Middle frontal gyrus (tissue), 1 donor: Measurements from ENCODE around the gene PPP1R12C.

Source experiments
- DNase-seq: peaks from one replicate; pipeline ENCODE4 v3.0.0-alpha.2; 2015; ENCODE audit warnings: low spot score; ENCODE audit errors: extremely low spot score

PPP1R12C gene

GRCh38 chr19:55046975-55047622, 70.3 kb downstream of the PPP1R12C start:
- DNase-seq, result no peak

- DNase-seq, result no peak
Measured at GRCh38 chr19:55044771-55045716, 72.4 kb downstream of the PPP1R12C start.

DNA sequence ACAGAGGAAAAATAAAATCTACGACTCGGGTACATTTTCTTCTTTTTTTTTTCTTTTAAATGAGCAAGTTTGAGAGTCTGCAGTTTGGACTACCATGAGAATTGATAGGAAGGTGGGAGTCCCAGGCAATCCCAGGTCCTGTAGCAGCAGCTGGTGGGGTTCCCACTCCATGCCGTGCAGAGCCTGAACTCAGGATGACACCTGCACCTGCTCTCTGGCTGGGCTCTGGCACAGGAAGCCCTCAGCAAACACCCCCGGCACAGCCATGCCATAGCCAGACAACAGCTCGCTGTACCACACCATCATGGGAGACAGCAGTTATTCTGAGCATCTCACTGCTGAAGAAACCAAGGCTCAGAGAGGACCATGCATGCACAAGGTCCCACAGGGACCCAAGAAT, 73.2 kb downstream of the PPP1R12C start:
- no peak for DNase-seq

DNA sequence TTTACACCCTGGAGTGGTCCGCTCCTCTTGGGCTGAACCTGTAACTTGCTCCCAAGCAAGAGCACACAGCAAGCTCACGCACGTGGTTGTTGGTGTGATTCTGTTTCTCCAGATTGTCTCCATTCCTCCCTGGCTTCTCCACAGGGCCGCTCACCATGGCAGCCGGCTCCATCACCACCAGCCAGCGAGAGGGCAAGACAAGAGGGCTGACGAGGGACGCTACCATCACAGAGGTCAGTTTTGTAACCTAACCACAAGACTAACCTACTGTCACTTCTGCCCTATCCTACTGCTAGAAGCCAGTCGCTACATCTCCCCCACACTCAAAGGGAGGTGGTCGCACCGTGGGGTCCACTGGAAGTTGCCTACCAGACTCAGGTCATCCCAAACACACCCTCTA, 74.7 kb downstream of the PPP1R12C start:
- DNase-seq, result no peak

- DNase-seq, result no peak
Measured at GRCh38 chr19:55042344-55042678, 75.1 kb downstream of the PPP1R12C start.

- DNase-seq, result no peak
Measured at GRCh38 chr19:55041627-55042343, 75.7 kb downstream of the PPP1R12C start.

DNA sequence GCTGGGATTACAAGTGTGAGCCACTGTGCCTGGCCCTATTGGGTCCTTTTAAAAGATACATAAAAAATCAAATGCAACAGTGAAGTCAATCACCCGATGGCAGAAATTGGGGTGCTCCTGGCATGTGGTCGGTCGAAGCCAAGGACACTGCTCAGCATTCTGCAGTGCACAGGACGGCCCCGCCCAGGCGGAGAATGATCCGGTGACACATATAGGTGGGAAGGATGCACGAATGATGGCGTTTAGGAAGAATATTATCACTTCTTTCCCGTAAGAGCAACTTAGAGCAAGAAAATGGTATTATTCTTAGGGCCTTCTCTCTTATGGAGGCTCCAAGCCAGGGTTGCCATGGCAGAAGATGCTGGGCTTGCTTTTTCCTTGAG, 76.2 kb downstream of the PPP1R12C start:
- no peak for DNase-seq
